Bone marrow (tissue), 2 donors: ENCODE measurements around the gene DMRTC2.

Source experiments
- DNase-seq, 2 donors: peaks; one replicate each; lab custom pipeline; 2025; lab: John Stamatoyannopoulos, UW

DMRTC2 gene

DNA sequence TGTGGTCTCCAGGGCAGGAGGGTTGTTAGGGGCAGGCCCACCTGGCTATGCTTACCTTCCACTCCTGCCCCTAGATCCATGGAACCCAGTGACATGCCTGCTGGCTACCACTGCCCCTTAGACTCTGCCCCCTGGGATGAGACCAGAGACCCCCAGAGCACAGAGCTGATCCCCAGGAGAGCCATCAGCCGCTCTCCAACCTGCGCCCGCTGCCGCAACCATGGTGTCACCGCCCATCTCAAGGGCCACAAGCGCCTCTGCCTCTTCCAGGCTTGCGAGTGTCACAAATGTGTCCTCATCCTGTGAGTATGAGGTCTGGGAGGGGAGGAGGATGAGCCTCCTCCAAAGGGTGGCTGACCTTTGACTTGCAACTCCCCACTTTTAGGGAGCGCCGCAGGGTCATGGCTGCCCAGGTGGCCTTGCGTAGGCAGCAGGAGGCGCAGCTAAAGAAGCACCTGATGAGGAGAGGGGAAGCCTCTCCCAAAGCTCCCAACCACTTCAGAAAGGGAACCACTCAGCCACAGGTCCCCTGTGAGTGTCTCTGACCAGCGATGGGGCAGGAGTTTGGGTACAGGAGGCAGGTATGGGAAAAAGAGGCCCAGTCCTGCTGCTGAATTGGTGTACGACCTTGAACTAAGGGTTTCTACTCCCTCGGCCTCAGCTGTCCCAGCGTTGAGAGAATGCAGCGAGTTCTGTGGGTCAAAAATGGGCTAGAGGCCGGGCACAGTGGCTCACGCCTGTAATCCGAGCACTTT lies 2.7 kb downstream of the DMRTC2 start:
- DNase-seq, result no peak

DNA sequence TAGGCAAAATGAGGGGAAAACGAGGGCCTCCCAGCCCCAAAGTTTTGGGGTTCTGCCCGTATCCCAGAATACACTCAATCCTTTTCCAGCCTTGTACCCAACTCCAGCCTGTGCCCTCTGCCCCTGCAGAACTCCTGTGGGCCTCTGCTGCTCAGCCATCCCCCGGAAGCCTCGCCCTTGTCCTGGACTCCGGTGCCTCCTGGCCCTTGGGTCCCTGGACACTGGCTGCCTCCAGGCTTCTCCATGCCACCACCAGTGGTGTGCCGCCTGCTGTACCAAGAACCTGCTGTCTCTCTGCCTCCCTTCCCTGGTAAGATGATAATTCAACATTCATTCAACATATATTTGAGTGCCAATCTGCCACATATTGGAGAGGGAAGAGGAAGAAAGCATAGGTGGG lies 3.8 kb downstream of the DMRTC2 start:
- no peak for DNase-seq

DNA sequence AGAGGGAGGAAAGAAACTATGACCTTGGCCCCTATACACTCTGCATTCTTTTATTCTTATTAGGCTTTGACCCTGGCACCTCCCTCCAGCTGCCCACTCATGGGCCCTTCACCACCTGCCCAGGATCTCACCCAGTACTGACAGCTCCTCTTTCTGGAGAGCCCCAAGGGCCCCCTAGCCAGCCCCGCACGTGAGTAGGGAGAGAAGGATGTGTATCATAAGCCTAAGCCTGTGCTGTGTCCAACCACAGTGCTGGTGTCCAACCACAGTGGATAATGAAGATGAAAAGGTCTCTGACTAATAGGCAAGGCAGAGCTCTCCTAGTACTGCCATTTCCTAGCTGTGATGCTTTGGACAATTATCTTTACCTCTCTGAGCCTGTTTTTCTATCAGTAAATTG lies 4.2 kb downstream of the DMRTC2 start:
- DNase-seq, result no peak

DNA sequence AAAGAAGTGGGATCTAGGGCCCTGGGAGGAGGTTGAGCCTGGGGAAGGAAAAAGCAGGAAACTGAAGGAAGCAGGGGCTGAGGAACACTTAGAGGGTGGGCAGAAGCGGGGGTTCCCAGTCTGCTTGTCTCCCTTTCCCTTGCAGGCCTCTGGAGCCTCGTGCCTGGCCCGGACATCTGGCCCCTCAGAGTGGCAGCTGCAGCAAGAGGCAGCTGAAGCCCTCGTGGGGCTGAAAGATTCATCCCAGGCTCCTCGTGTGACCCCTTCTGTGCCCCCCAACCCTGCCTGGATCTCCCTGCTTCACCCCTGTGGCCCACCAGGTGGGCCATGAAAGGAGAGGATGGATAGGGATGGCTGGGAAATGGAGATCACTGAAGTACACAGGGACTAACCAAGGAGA lies 5.5 kb downstream of the DMRTC2 start:
- no peak for DNase-seq

DNA sequence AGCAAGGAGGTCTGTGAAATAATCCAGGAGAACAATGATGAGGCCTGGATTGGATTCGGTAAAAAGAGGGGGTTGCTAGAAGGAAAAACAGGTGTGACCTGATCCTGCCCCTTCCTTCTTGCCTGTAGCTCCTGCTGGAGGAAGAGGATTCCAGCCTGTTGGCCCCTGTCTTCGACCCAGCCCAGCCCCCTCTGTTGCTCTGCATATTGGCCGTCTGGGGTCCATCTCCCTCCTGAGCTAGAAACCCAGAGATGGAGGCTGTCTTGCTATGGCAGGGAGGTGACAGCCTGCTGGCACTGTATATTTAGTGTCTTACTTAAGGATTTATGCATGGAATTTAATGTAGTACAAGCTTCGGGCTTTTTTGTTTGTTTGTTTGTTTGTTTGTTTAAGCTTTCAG lies 6.6 kb downstream of the DMRTC2 start:
- DNase-seq, result no peak

DNA sequence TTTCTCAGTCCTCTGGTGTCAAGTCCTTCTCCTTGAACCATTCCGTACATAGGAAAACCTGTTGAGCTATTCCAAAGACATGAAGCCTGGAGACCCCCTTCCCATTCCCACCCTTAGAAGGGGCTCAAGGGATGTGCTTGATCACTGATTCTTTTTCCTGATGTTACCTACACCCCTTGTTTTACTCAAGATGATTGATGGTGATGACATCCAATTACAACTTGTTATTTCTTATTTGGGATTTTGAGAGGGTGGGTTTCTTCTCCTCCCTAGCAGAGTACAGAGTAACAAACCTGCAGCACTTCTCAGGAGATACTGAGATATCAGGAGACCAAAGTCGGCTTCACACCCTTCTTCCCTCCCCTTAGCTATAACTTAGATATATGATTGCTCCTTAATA lies 8.5 kb downstream of the DMRTC2 start:
- no peak for DNase-seq

DNA sequence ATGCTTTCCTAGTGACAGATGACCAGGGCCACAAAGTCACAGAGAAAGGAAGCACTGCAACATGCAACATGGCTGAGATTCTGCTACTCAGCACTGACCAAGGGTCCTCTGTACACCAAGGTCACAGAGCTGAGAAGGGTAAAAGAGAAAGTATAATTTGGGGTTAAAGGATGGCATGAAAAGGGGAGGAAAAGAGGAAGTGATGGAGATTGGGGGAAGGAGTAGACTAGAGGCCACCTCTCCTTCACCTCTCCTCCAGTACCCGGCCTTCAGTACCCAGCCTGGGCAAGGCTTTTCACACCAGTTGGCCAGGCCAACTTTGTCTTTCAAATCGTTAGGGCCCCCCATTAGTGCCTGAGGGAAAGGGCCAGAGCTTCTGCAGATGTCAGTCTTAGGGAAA lies 8.9 kb downstream of the DMRTC2 start:
- DNase-seq, result no peak

DNA sequence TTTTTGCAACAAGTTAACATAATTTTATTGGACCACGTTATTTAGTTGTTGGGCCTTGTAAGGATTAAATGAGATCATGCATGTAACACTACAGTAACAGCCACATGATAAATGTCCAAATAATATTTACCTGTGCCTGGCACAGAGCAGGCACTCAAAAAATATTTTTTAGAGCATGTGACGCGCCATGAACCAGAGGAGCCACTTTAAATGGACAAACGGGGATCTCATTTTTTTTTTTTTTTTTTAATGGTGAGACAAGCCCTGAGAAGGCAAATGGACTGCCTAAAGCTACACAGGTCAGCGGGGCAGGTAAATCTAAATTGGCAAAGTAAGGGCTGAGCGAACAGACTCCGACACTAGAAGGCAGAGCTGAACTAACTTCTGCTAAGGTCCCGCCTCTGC lies 14.4 kb downstream of the DMRTC2 start:
- DNase-seq, result no peak

DNA sequence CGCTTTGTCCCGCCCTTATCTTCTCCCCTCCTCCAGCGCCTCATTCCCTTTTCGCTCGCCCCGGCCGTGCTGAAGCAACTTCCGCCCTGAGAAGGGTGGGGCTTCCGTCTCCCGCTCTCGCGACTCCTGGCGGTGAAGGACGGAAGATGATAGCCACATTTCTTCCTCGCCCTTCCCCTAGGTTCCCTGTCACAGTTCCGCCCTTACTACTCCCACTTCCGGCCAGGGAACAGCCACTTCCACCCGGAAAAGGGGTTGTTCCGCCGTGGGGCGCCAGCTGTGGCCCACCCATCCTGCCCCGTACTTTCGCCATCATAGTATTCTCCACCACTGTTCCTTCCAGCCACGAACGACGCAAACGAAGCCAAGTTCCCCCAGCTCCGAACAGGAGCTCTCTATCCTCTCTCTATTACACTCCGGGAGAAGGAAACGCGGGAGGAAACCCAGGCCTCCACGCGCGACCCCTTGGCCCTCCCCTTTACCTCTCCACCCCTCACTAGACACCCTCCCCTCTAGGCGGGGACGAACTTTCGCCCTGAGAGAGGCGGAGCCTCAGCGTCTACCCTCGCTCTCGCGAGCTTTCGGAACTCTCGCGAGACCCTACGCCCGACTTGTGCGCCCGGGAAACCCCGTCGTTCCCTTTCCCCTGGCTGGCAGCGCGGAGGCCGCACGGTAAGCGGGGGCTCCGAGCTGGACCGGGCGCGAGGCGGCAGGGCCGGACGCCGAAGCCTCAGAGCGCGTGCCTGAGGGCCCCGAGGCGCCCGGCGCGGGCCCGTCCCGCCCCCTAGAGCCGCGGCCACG lies 15.0 kb downstream of the DMRTC2 start, which contains the start of gene RPS19:
RPS19 (plus strand) TSS at position 638 of the 801 bp plus-strand sequence. CDS start 520 bp downstream, outside the sequence.
- peak; percentile 98 to 99 for DNase-seq

DNA sequence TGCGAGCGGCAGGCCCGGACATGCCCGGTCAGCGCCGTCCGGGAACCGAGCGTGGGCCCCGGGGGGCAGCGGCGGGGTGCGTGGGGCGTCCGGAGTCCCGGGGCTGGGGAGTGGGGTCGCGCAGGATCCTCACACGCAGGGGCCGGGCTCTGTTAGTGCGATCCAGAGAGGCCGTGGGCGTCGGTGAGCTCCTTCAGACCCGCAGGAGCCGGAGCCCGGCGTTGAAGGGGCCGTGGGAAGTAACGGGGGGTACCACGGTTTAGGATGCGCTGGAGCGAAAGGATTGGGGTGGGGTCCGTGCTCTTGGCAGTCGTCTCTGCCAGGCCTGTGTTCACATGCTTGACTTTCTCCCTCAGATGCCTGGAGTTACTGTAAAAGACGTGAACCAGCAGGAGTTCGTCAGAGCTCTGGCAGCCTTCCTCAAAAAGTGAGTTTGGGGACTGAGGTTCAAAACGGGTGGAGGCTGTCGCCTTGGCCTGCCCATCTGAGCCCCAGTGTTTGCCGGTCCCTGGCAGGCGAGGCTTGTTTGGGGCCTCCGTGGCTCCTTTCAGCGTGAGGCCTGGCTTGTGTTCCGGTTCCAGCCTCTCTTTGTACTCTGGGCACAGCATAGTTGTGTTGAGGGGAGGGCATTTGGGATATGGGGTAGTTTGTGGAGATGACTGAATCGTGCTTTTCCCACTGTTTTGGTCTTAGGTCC lies 15.7 kb downstream of the DMRTC2 start:
- DNase-seq, result no peak

DNA sequence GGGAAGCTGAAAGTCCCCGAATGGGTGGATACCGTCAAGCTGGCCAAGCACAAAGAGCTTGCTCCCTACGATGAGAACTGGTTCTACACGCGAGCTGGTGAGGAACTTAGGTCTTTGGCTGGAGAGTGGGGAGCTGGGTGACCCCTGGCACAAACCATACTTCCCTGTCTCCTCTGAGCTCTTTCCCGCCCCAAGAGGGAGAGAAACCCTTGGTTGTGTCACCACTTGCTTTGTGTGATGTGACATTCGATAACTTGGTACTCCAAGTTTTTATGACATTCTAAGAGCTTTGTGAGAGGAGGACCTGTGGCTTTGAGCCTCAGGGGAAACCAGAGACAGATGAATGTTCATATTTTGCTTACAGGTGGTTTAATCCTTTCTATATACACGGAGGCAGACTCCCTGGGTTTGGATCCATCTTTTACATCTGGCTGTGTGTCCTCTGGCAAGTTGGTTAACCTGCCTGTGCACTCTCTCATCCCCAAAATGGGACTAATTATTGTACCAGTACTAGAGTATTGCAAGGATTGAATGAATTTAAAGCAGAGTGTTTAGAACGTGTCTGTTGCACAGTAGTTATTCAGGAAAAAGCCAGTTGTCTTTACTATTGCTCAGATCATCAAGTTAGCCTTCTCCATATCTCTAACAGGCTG lies 16.4 kb downstream of the DMRTC2 start:
- DNase-seq, result no peak

DNA sequence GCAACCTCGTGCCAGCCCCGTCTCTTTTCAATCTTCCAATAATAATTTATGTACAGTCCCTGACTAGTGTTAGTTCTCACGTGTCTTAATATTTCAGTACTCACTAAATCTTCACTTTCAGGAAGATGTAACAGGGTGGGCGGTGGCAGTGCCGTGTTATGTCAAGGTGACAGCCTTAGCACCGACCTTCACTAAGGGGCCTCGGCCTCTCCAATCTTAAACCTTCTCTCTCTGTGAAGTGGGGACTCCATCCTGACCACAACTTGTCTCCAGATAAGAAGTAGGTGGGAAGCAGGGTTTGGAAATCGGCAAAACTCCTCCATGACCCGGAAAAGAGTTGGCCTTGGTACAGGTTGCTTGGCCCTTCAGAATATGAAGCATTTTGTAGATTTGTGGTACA lies 17.0 kb downstream of the DMRTC2 start:
- no peak for DNase-seq

DNA sequence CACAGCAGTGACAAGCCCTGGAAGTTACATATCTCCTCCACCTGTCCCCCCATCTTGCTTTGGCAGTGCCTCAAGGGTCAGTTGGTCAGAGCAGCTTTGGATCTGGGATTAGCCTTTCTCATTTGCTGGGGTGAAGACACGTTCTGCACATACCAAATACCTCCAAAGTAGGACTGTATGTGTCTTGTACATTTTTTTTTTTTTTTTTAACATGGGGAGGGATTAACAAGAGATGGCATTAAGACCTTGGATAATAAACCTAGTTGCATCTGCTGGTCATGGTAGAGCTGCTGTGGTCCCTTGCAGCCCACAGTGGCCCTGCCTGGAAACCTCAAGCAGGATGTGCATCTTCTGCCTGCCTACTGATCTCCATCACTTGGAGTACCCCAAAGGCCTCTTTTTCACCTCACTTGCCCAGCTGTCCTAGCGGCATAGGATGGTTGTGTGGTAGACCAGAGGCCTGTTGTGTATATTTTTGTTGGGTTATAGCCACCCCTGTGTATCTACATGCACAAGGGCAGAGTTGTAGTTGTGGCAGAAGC lies 17.7 kb downstream of the DMRTC2 start:
- DNase-seq, result no peak

DNA sequence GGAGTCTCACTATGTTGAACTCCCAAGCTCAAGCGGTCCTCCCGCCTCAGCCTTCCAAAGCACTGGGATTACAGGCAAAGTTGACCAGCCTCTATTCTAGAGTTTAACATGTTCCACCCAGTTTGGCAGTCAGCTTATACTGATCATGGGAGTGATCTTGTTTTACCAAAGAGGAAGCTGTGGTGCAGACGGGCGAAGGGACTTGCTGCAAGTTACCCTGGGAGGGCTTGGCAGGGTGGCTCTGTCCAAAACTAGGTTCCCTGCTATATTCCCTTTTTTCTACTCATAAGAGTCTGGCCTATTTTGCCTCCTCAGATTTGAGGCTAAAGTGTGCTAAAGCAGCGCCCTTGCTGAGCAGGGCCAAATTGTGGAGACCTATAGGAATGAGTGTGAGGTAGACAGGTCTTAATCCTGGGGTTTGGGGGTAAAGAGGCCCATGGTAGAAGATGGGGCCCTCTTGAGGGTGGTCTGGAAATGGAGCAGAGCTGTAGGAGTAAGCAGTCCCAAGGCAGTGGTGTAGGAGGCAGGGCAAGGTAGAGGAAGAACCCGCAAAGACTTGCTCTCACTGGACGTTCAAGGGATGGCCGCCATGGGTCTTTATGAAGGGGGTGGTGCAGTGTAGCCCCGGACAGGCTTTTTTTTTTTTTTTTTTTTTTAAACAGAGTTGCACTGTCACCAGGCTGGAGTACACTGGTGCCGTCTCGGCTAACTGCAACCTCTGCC lies 18.5 kb downstream of the DMRTC2 start:
- DNase-seq, result no peak

DNA sequence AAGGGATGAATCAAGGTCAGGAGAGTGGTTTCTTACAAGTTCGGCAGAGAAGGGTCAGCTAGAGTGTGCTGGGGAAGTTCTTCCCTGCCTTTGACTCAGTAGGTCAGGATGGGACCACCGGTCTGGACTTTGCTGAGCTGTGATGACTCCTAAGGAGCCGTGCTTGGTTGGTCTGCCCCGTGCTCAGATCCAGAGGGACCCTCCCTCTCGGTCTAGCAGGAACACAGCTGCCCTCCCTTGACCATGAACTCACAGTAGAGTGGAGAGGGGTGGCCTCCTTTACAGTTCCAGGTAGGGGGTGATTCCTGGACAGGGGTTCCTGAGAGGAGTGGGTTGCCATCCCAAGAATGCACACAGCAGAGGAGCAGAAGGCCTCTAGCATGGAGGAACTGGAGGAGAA lies 19.5 kb downstream of the DMRTC2 start:
- DNase-seq, result no peak

DNA sequence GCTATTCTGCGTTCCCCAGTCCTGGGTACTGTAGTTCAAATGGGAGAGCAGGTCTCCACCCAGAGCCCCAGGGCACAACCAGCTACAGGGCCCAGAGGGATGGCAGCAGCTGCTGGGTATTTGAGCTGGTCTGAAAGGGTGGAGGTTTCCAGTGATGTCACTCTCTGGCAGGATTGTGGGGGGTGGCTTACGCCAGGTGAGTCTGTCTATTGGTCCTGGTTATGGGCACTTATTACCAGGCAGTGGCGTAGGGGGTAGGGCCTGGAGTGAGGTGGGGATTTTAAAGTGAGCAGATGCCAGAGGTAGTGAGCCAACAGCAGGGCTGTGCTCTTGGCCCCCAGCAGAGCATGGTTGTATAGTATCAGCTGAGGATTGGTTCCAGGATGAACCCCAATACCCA lies 21.4 kb downstream of the DMRTC2 start:
- no peak for DNase-seq

DNA sequence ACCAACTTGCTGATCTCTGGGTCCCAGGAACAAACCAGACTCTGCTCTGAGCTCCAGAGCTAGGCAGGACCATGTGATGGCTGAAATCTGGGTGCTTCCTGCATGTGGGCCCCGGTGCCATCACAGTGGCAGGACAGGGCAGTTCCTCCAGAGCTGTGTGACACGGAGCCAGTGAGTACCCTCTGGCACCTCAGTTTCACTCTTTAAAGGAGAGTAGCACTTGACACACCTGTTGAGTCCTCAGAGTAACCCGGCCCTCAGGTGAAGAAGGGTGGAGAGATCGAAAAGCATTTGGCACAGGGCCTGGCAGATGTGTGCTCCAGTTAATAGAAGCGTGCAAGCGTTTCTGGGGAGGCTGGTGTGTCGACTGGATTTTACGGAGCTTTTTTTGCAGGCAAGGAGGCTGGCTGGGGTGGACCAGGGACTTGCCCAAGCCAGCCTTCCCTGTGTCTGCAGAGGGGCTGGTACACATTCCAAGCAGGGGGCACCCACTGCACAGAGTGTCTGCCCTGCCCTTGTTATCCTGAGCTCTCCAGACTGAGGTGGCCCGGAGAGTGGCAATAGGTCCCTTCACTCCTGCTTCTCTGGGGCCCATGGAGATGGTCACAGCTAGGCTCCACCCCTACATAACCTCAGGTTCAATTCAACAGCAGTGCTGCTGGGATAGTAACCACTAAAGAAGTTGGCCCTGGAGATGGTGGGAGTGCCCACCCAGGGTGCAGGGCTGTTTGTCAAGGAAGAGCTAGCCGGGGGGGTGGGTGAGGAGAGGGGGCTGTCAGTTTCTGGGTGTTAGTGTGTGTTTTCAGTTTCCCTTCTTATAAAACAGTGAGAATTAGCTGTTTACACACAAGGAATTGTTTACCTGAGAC lies 23.5 kb downstream of the DMRTC2 start:
- DNase-seq, result no peak

DNA sequence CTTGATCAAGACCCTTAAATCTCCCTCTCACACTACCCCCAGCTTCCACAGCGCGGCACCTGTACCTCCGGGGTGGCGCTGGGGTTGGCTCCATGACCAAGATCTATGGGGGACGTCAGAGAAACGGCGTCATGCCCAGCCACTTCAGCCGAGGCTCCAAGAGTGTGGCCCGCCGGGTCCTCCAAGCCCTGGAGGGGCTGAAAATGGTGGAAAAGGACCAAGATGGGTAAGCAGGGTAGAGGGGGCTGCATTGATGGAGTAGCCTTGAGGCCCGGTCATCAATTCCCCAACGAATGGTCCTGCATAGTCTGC lies 24.1 kb downstream of the DMRTC2 start:
- DNase-seq, result no peak

DNA sequence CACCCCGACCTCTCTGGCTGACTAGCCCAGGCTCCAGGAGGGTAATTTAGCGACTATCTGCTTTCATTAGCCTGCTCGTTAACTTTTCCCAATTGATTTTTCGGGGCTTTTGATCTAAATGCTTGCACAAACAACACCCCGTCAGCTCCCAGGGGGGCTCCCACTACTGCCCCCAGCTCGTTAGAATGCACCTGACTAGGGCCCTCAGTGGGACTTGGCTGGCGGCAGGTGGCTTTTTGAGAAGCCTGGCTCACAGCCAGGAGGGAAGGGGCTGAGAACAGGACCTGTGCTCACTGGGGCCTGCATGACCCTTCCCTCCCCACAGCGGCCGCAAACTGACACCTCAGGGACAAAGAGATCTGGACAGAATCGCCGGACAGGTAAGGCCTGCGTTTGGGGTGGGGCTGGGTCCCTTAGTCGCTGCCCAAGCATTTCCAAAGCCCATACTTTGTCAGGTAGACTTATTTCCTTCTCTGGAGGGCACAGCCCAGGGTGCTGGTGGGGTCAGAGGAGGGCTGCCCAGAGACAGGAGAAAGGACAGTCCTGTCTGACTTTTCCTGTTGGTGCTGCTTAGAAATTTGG lies 24.6 kb downstream of the DMRTC2 start:
- DNase-seq, result no peak

DNA sequence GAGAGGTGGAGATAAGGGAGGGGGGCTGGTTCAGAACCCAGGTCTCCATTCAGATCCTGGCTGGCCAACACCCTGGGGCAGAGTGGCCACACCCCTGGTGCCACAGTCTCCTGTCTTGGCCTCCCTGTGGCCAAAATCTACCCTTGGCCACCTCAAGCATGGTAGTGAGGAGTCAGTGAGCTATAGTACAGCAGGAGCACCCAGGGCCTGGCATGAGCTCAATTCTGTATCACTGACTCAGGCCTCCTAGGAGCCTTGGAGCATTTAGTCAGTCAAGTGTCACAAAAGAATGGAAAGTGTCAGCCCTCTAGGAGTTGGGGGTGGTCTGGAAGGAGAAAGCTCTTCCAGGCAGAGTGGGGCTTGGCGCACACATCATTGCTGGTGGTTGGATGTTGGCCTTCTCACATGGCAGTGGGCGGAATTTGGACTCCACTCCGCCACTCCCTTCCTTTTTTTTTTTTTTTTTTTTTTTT lies 25.6 kb downstream of the DMRTC2 start:
- no peak for DNase-seq
